Measurements from ENCODE around the gene NAV2. TPM values are rescaled to one million over a fixed set of nuclear protein-coding genes. Genes with fewer than 3 reads are reported as not detected.
A peak's percentile ranks its signal among the peaks of the same experiment; 100 is the strongest.

Gene NAV2
- total RNA-seq, 1 donor from 2014 or later = 9.6 TPM

DNA sequence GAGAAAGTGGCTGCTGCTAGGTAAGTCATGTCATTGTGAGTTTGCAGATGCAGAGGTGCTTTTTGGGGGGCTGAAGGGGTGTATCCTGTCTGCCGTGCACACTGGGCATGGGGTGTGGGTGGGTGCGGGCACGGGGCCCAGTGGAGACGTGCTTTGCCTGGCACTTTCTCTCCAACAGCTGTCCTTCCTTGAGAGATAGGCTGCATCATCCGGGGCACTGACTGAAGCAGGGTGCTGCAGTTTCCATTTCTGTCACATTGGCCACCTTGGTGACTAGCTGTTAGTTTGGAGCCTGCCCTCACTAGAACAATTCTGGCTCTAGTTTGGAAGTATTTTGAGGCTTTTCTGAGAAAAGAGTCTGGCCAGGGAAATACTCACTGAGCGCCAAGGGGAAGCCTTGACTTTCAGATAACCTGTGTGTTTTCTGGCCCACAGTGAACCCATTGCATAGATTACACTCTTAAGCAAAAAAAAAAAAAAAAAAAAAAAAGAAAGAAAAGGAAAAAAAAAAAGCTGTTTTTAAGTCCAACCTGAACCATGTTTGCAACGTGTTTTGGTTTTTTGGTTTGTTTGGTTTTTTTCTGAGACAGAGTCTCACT is 219.2 kb downstream of the NAV2 start:
- Histone ChIP-seq H2AFZ (replicated peaks) (no peak overlapping the region), H3K9ac (no peak overlapping the region), H3K9me3 (ENCODE audit: low read depth) (no peaks in the 10 kb centered on the region), H3K27ac (peak overlapping the region; percentile 61), H3K79me2 (ENCODE audit: low read depth) (no peaks in the 10 kb centered on the region), H3F3A (ENCODE audit: low read depth) (peaks cover 6% of the 10 kb centered on the region), H3K4me3 (no peak overlapping the region), H3K27me3 (no peaks in the 10 kb centered on the region), H3K36me3 (no peaks in the 10 kb centered on the region), H3K4me1 (peaks cover 22% of the 10 kb centered on the region), H4K20me1 (ENCODE audit: low read depth) (no peaks in the 10 kb centered on the region), H3K4me2 (peak overlapping the region; percentile 32)
- peaks cover 18% of the 10 kb centered on the region for H3K4me1 Mint-ChIP-seq
- no peak overlapping the region for H3K27ac Mint-ChIP-seq
- TF ChIP-seq EZH2phosphoT487 (IDR thresholded peaks at IDR 0.05) = no peak
- TF ChIP-seq CTCF (IDR thresholded peaks at IDR 0.05) = no peak
- no peak for TF ChIP-seq EZH2 (IDR thresholded peaks at IDR 0.05)
- H3K27me3 Mint-ChIP-seq (ENCODE audit: insufficient read depth, low read depth) = peaks cover 3% of the 10 kb centered on the region
- H3K9me3 Mint-ChIP-seq = no peaks in the 10 kb centered on the region
- H3K4me3 Mint-ChIP-seq = no peak overlapping the region
- no peak for DNase-seq (ENCODE audit: low spot score)
- H3K36me3 Mint-ChIP-seq = peaks cover 6% of the 10 kb centered on the region

DNA sequence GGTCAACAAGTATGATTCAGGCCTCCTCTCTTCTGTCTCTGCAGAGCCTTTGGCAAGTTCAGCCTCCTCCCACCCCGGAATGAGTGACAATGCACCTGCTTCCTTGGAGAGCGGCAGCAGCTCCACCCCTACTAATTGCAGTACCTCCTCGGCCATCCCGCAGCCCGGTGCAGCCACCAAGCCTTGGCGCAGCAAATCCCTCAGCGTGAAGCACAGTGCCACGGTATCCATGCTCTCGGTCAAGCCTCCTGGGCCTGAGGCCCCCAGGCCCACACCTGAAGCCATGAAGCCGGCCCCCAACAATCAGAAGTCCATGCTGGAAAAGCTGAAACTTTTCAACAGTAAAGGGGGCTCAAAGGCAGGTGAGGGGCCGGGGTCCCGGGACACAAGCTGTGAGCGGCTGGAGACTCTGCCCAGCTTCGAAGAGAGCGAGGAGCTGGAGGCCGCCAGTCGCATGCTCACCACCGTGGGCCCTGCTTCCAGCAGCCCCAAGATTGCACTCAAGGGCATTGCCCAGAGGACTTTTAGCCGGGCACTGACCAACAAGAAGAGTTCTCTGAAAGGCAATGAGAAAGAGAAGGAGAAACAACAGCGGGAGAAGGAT is 220.6 kb downstream of the NAV2 start:
- H3K27ac ChIP-seq = no peak overlapping the region
- Mint-ChIP-seq H3K36me3 (peaks cover 6% of the 10 kb centered on the region), H3K4me1 (peaks cover 18% of the 10 kb centered on the region), H3K4me3 (no peak overlapping the region), H3K27ac (no peak overlapping the region), H3K9me3 (no peaks in the 10 kb centered on the region), H3K27me3 (ENCODE audit: insufficient read depth, low read depth) (peaks cover 3% of the 10 kb centered on the region)
- H3K27me3 ChIP-seq = no peaks in the 10 kb centered on the region
- no peaks in the 10 kb centered on the region for H3K79me2 ChIP-seq (ENCODE audit: low read depth)
- H3K4me1 ChIP-seq = peaks cover 22% of the 10 kb centered on the region
- no peak for TF ChIP-seq EZH2phosphoT487 (IDR thresholded peaks at IDR 0.05)
- TF ChIP-seq CTCF (IDR thresholded peaks at IDR 0.05) = no peak
- no peak for TF ChIP-seq EZH2 (IDR thresholded peaks at IDR 0.05)
- no peak overlapping the region for H3K9ac ChIP-seq
- no peak overlapping the region for H3K4me3 ChIP-seq
- H3K36me3 ChIP-seq = no peaks in the 10 kb centered on the region
- H3K4me2 ChIP-seq = no peak overlapping the region
- no peaks in the 10 kb centered on the region for H3K9me3 ChIP-seq (ENCODE audit: low read depth)
- H2AFZ ChIP-seq (replicated peaks) = no peak overlapping the region
- no peak for DNase-seq (ENCODE audit: low spot score)
- H4K20me1 ChIP-seq (ENCODE audit: low read depth) = no peaks in the 10 kb centered on the region
- H3F3A ChIP-seq (ENCODE audit: low read depth) = peaks cover 15% of the 10 kb centered on the region

DNA sequence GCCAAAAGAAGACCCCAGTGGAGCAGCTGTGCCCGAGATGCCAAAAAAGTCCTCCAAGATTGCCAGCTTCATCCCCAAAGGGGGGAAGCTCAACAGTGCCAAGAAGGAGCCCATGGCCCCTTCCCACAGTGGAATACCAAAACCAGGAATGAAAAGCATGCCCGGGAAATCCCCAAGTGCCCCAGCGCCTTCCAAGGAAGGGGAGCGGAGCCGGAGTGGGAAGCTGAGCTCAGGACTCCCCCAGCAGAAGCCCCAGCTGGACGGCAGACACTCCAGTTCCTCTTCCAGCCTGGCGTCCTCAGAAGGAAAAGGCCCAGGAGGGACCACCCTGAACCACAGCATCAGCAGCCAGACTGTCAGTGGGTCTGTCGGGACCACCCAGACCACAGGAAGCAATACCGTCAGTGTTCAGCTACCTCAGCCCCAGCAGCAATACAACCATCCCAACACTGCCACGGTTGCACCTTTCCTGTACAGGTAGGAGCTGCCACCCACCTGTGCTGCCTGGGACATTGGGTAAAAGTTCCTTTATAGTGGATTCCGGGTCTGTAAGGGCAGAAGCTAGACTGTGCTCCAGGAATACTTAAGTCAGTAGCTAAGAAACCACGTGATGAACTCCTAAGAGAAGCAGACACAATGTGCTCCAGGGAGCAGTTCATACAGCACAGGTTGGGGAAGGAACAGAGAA is 221.3 kb downstream of the NAV2 start:
- Histone ChIP-seq H4K20me1 (ENCODE audit: low read depth) (no peaks in the 10 kb centered on the region), H3K9me3 (ENCODE audit: low read depth) (no peaks in the 10 kb centered on the region), H3F3A (ENCODE audit: low read depth) (peaks cover 15% of the 10 kb centered on the region), H2AFZ (replicated peaks) (no peak overlapping the region), H3K27ac (no peak overlapping the region), H3K79me2 (ENCODE audit: low read depth) (no peaks in the 10 kb centered on the region), H3K27me3 (no peaks in the 10 kb centered on the region), H3K9ac (no peak overlapping the region), H3K4me3 (no peak overlapping the region), H3K36me3 (no peaks in the 10 kb centered on the region), H3K4me1 (peaks cover 22% of the 10 kb centered on the region), H3K4me2 (no peak overlapping the region)
- no peak for TF ChIP-seq EZH2phosphoT487 (IDR thresholded peaks at IDR 0.05)
- TF ChIP-seq CTCF (IDR thresholded peaks at IDR 0.05) = no peak
- no peak for TF ChIP-seq EZH2 (IDR thresholded peaks at IDR 0.05)
- H3K36me3 Mint-ChIP-seq = peaks cover 6% of the 10 kb centered on the region
- no peak overlapping the region for H3K27ac Mint-ChIP-seq
- H3K9me3 Mint-ChIP-seq = no peaks in the 10 kb centered on the region
- H3K4me1 Mint-ChIP-seq = peaks cover 18% of the 10 kb centered on the region
- no peak overlapping the region for H3K4me3 Mint-ChIP-seq
- DNase-seq (ENCODE audit: low spot score) = no peak
- peaks cover under 1% of the 10 kb centered on the region for H3K27me3 Mint-ChIP-seq (ENCODE audit: insufficient read depth, low read depth)

All from neural progenitor cell (in vitro differentiated cells).